Omental fat pad (tissue), 4 donors: ENCODE results near the gene BBS7. TPM values are rescaled to one million over a fixed set of nuclear protein-coding genes. Genes with fewer than 3 reads are reported as not detected.

Source experiments
- ATAC-seq: fragments of 150-250 bp; one replicate; pipeline ENCODE4 v1.9.1; 2016; ENCODE audit warnings: mild to moderate bottlenecking, moderate library complexity; ENCODE audit not compliant: low FRiP score
- DNase-seq: peaks from one replicate; pipeline ENCODE4 v3.0.0-alpha.2; 2019; ENCODE audit warnings: low spot score
- total RNA-seq, 4 donors: library from RNA; depleted of rRNA; stranded (reverse); fragments of >200 nt; gene quantifications; one replicate each; pipeline ENCODE4 v1.1.0, GENCODE V29; 2016
- TF ChIP-seq, protein P1 (sequence below), 3 donors: fragments of 450-650 bp; IDR thresholded peaks; one replicate each; pipeline ENCODE4 v1.5.1; 2016 to 2017; ENCODE audit warnings: antibody characterized with exemption in 3 of 3, mild to moderate bottlenecking in 3 of 3, moderate library complexity in 2 of 3

BBS7 gene
- total RNA-seq, 4 donors from 2014 or later = 6.2 to 11.2 (median 10.0) TPM

DNA sequence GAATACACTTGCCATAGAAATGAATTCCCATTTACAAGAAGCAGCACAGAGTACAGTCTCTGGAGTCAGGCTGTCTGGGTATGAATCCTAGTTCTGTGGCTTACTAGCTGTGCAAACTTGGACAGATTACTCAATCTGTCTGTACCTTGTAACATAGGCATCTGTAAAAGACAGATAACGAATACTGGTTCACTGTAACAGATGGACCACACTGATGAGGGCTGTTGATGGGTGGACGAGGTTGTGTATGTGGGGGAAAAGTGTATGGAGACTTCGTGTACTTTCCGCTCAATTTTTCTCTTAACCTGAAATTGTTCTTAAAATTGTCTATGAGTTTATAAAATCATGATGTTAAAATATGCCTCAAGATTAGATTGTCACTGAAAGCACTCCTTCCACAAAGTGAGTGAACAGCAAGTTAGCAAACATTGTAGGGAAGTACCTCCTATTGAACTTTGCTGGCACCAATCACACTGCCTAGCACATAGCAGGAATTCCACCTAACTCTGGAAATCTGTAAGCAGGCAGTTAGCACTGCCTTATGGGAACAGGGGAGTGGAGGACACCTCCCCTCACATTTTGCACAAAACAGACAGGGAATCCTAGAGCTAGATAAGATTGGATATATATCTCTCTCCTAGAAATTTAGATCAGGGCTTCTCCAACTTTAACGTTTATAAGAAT, 75.6 kb downstream of the BBS7 start:
- TF ChIP-seq, protein P1, sequence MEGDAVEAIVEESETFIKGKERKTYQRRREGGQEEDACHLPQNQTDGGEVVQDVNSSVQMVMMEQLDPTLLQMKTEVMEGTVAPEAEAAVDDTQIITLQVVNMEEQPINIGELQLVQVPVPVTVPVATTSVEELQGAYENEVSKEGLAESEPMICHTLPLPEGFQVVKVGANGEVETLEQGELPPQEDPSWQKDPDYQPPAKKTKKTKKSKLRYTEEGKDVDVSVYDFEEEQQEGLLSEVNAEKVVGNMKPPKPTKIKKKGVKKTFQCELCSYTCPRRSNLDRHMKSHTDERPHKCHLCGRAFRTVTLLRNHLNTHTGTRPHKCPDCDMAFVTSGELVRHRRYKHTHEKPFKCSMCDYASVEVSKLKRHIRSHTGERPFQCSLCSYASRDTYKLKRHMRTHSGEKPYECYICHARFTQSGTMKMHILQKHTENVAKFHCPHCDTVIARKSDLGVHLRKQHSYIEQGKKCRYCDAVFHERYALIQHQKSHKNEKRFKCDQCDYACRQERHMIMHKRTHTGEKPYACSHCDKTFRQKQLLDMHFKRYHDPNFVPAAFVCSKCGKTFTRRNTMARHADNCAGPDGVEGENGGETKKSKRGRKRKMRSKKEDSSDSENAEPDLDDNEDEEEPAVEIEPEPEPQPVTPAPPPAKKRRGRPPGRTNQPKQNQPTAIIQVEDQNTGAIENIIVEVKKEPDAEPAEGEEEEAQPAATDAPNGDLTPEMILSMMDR (IDR thresholded peaks at IDR 0.05) = no peak
- peak; percentile 51 for ATAC-seq
- DNase-seq = no peak

DNA sequence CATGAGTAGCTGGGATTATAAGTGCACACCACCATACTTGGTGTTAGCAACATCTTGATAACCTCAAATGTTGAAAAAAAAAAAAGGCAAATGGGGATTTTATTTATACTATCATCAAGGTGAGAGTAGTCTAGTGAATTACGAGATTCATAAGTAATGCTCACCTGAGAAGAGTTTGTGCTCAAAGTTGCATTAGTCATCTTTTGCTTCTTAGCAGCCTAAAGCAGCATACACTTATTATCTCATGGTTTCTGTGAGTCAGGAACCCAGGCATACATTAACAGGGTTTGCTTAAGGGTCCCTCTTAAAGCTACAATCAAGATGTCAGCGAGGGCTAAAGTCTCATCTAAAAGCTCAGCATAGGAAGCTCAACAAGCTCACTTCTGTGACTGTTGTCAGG, 77.3 kb downstream of the BBS7 start:
- DNase-seq (no peak), ATAC-seq (no peak)
- TF ChIP-seq, protein P1 (IDR thresholded peaks at IDR 0.05) = no peak

DNA sequence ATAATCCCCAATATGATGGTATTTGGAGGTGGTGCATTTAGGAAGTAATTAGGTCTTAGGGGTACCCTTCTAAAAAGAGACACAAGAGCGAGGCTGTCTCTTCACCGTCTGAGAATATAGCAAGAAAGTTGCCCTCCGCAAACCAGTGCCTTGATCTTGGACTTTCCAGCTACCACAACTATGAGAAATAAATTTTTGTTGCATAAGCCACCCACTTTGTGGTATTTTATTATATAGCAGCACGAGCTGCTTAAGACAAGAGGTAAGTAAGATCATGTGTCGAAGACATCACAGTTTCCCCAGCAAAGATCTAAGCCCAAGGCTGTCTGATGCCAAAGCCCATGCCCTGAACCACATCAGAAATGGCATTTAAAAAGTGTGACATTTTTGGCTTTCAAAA, 78.8 kb downstream of the BBS7 start:
- ATAC-seq (no peak), DNase-seq (no peak)
- TF ChIP-seq, protein P1 (IDR thresholded peaks at IDR 0.05) = no peak

DNA sequence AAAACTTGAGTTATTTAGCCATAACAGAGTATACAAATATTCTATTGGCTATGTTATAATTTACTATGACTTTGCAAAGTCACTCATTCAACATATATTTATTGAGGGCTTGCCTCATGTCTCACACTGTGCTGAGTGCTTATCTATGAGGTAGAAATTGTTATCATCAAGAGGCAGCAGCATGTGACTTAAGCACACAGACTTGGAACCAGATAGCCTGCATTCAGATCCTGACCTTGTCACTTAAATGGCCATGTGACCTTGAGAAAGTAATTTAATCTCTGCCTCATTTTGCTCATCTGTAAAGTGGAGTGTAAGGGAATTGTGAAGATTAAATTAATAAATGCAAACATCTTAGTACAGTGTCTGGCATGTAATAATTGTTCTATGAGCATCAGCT, 79.3 kb downstream of the BBS7 start:
- ATAC-seq = no peak
- TF ChIP-seq, protein P1 (IDR thresholded peaks at IDR 0.05) = no peak
- DNase-seq = no peak

DNA sequence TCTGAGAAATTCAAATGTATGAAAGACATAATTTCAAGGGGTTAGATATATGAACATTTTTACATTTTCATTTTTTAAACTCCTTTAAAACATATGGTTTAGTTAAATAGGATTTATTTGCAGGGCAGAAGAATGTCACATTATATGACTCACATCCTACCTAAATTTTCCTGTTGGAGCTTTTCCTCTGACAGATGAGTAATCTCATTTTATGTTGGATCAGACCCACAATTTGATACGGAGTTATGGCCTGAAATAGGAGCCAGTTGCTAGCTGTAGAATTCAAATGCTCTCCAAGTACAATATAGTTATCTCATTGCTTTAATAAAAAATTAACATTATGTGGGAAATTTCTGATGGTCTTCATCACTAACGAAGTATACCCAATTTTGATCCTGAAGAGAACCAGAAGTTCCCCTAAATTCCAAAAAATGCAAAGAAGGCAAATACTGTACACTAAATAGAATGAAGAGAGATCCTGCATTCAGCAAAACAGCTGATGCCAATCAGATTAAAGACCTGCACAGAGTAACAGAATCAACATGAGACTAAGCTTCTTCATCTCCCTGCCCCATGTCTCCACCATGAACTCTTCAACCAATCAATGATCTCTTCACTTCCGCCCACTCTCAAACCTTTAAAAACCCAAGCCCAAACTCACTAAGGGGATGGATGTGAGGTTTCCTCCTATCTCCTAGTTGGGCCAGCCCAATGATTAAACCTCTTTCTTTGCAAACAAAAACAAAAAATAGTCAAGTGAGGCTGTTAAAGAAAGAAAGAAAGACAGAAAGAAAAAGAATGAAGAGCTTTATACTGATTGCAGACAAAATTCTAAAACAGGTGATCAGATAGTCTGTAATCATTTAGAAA, 80.1 kb downstream of the BBS7 start:
- DNase-seq (no peak), ATAC-seq (no peak)
- TF ChIP-seq, protein P1 (IDR thresholded peaks at IDR 0.05) = no peak

DNA sequence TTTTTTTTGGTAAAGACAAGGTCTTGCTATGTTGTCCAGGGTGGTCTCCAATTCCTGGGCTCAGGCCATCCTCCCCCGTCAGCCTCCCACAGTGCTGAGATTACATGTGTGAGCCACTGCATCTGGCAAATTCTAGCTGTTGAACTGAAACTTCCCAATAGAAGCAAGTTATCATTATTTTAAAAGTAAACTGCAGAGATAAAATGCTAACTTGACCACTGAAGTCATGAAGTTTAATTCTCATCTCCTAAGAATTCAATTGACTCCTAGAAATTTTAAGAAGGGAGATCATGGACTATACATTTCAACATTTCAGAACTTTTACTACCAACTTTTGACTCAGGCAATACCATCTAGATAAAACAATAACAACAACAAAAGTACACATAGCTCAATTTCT, 80.8 kb downstream of the BBS7 start:
- DNase-seq = no peak
- TF ChIP-seq, protein P1 (IDR thresholded peaks at IDR 0.05) = no peak
- ATAC-seq = no peak
